Suppressor macrophage treated with lipopolysaccharide for 1 hour (primary cell): ENCODE measurements around the gene SETD5.

Source experiments
- DNase-seq, 3 donors: peaks; one replicate each; pipeline ENCODE4 v3.0.0-alpha.2; 2020 to 2022

The SETD5 gene

GRCh38 chr3:9412293-9412692, 14.9 kb downstream of the SETD5 start:
- DNase-seq = no peak

- DNase-seq = no peak
Measured at GRCh38 chr3:9414826-9415225, 17.4 kb downstream of the SETD5 start.

GRCh38 chr3:9415485-9416138, 18.2 kb downstream of the SETD5 start:
- DNase-seq = no peak

- DNase-seq = no peak
Measured at GRCh38 chr3:9416139-9416780, 18.8 kb downstream of the SETD5 start.

- DNase-seq = no peak
Measured at GRCh38 chr3:9420850-9421549, 23.6 kb downstream of the SETD5 start.

GRCh38 chr3:9422712-9423424, 25.5 kb downstream of the SETD5 start:
- DNase-seq = peak; percentile 54 to 76 (median 63)

GRCh38 chr3:9428411-9428810, 31.0 kb downstream of the SETD5 start:
- no peak for DNase-seq

- no peak for DNase-seq
Measured at GRCh38 chr3:9430733-9431132, 33.3 kb downstream of the SETD5 start.

- DNase-seq = no peak
Measured at GRCh38 chr3:9433627-9434521, 36.5 kb downstream of the SETD5 start.

GRCh38 chr3:9435316-9435715, 37.9 kb downstream of the SETD5 start:
- DNase-seq = no peak

GRCh38 chr3:9439331-9439730, 41.9 kb downstream of the SETD5 start:
- DNase-seq = no peak

- DNase-seq = no peak
Measured at GRCh38 chr3:9441501-9442221, 44.2 kb downstream of the SETD5 start.

GRCh38 chr3:9448071-9448470, 50.7 kb downstream of the SETD5 start:
- DNase-seq = no peak

GRCh38 chr3:9448643-9449042, 51.2 kb downstream of the SETD5 start:
- no peak for DNase-seq

- no peak for DNase-seq
Measured at GRCh38 chr3:9450126-9450525, 52.7 kb downstream of the SETD5 start.

GRCh38 chr3:9450991-9451390, 53.6 kb downstream of the SETD5 start:
- no peak for DNase-seq

- DNase-seq = peak in 2 of 3 donors; percentile 8 to 26
Measured at GRCh38 chr3:9452417-9452816, 55.0 kb downstream of the SETD5 start.

GRCh38 chr3:9455596-9456131, 58.2 kb downstream of the SETD5 start:
- no peak for DNase-seq

- DNase-seq = no peak
Measured at GRCh38 chr3:9467451-9467850, 70.0 kb downstream of the SETD5 start.

- peak; percentile 10 to 24 (median 12) for DNase-seq
Measured at GRCh38 chr3:9468460-9468859, 71.0 kb downstream of the SETD5 start.

- peak; percentile 31 to 57 (median 42) for DNase-seq
Measured at GRCh38 chr3:9469986-9470385, 72.6 kb downstream of the SETD5 start.
